HG03159 (cell line): Measurements from ENCODE around the gene PPP2R5C.
"Not testable (repeated sequence)": the region's sequence is repeated elsewhere in the genome, so short reads cannot be mapped to it uniquely, and the experiment has no call there.

Source experiments
- ATAC-seq: cut with Tn5 transposase; IDR thresholded peaks from one replicate; pipeline ENCODE4 v1.9.1; 2021; ENCODE audit warnings: mild to moderate bottlenecking, moderate library complexity; ENCODE audit not compliant: unreplicated experiment

The PPP2R5C gene

DNA sequence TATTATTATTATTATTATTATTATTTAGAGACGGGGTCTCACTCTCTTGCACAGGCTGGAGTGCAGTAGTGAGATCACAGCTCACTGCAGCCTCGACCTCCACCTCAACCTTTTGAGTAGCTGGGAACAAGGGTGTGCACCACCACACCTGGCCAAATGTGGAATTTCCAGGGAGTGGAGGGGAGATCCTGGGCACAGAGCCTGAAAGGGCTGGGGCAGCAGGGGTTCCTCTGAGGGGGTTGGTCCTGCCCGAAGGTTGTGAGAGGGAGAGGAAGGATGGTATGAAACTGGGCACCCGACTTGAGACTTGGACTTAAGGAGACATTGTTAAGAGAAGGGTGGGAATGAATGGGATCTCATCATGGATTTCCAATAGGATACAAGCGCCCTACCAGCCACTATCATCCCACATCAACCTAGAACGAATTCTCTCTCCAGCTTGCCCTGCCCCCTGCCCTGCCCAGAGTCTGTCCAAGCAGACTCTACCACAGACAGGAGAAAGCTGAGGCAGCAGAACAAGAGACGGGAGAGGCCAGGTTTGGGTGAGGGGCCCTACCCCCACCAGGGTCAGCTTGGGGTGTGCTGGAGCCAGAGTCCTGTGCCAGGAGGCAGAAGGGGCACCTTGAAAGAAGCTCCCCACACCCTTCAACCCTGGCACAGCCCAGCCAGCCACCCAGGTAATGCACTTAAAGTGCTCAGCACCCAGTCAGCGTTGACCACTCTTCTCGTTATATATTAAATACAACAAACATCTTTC is 200.4 kb downstream of the PPP2R5C start:
- no peak for ATAC-seq

DNA sequence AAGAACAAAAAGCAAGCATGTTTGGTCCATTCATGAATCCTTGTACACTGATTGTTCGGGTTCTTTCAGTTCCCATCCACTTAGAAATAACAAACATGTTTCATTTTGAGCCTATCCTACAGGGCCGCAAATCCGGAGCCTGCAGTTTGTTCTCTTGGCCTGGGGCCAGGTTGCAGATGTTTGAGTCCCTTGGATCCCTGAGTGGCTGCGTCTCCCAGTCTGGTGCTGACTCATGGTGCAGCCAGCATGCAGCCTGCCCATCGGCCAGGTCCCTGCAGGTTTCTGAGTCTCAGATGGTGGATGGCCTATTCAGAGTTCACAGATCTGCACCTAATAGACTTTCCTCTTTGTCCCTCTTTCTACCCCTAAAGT is 201.0 kb downstream of the PPP2R5C start:
- no peak for ATAC-seq

DNA sequence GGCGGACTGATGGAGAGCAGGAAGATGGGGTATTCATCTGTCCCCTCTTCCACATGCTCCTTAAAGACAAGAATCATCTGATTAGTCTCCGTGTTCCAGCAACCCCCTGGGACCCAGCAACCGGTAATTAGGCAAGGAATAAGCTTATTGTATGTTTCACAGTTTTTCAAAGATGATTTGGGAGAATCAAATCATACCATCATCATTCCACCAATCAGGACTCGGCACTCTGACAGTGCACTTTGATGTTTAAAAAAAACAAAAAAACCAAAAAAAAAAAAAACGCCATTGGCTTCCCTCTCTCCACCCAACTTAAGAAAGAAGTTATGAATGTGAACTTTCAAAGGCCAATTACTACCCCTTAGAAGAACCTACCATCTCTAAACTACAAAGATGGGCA is 201.5 kb downstream of the PPP2R5C start:
- no peak for ATAC-seq

DNA sequence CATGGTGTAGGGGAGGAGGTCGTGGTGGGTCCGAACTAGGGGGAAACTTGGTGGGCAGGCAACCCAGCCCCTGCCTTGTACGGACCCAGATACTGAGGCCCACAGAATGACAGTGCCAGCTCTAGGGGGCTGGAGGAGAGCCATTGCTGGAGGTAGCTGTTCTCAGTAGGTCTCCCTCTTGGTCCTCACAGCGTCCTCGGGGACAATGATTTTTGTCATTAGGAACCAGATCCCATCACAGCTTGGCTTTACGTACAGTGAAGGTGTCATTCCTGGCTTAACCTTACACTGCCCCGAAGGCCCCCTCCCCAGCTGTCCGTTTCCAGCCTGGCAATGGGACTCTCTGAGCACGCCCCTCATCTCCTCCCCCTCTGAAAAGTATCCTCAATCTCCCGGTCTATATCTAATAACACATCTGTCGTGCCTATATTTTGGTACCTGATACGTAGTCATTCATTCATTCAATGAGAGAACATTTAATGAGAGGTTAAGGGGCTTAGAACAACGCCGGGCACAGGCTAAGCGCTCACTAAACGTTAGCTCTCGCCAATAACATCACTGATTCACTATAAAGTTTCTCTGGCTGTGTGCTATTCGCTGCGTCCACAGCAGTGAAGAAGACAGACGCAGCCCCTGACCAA is 202.3 kb downstream of the PPP2R5C start:
- ATAC-seq = no peak

DNA sequence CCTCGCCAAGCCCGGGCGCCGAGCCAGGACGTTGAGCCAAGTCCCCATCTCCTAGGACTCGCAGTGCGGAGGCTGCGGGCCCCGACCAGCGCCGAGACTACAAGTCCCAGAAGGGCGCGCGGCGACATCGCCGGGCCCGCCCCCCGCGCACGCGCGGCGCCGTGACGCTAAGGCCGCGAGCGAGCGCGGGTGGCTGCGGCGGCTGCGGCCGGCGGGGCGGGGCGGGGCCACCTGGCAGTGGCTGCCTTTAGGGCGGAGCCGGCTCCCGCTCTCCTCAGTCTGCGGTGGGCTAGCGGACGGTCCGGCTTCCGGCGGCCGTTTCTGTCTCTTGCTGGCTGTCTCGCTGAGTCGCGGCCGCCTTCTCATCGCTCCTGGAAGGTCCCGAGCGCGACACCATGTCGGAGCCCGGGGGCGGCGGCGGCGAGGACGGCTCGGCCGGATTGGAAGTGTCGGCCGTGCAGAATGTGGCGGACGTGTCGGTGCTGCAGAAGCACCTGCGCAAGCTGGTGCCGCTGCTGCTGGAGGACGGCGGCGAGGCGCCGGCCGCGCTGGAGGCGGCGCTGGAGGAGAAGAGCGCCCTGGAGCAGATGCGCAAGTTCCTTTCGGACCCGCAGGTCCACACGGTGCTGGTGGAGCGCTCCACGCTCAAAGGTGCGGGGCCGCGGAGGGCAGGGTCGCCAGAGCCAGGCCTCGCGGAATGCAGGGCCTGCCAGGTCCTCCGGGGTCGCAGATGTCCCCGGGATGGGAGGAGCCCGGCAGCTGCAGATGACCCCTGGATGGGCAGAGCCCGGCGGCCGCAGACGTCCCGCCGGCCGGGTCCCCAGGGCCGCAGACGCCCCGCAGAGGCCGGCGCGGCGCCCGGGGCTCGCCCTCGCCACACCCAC is 203.0 kb downstream of the PPP2R5C start, which contains the start of gene DYNC1H1:
DYNC1H1 (plus strand) TSS at position 277 of the 884 bp plus-strand sequence; CDS start at position 396, 119 bp downstream.
- ATAC-seq = peak; percentile 81

DNA sequence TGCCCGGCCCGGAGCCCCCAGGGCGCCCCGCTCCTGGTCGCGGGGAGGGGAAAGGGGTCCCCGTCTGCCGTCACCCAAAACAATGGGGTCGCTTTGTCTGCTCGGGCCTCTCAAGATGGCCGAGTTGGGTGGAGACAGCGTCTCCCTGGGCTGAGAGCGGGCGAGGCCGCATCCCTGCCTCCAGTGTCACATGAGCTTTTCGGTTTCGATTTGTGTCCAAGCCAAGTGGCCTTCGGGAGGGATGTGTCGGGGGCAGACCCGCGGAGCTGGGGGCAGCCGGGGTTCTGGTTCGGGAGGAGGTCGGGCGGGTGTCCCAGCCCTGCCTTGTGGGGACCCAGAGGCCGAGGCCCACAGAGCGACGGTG is 203.7 kb downstream of the PPP2R5C start:
- ATAC-seq = peak; percentile 37

DNA sequence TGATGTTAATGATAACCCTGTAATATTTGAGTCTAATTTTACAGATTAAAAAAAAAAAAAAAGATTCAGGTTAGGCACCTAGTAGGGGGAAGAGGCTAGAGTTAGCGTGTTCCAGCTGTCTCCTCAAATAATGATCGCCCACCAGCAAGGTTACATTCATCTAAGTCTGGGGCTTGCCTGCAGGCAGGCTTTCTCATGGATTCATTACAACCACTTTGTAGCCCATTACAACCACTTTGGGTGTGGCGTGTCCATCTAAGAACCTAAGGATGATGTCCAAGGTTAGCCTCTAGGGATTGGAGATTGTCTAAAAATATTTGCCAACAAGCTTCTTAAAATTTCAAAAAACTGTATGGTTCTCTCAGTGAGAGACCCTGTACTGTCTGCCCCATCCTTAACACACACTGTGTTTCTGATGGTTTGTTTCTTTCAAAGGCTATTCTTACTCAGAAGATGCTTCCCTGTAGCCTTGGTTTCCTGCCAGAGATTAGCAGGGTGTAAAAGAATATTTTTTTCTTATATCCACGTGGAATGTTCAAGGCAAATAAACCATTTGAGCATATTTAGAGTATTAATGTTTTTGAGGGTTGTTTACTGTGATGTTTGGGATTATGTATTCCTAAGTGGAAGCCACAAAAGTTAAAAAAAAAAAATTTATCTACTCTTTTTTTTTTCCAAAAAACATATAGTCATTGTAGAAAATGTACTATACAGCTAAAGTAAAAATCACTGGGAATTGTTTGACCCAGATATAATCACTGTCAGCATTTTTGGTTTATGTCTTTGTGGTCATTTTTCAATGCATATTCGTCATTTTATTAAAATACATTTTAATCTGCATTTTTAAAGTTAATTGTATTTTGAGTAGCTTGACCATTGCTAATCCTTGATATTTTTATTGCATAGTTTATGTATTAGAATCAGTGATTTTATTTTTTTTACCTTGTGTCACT is 204.5 kb downstream of the PPP2R5C start:
- no peak for ATAC-seq

DNA sequence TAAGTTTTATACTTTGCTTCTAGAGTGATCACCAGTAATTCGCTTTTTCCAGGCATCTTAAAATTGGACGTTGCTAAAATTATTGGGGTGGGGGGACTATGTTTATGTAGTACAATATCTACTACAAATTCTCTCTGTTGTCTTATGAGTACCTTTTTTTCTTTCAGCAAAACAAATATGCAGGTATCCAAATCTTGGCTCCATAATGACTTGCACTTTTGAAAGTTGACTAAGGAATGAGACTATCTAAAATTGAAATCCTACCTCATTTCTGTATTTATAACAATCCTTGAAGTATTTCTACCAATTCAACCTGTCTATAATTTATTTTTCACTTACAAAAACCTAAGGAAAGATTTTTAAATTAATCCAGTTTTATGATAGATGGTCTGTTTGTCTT is 205.2 kb downstream of the PPP2R5C start:
- no peak for ATAC-seq

DNA sequence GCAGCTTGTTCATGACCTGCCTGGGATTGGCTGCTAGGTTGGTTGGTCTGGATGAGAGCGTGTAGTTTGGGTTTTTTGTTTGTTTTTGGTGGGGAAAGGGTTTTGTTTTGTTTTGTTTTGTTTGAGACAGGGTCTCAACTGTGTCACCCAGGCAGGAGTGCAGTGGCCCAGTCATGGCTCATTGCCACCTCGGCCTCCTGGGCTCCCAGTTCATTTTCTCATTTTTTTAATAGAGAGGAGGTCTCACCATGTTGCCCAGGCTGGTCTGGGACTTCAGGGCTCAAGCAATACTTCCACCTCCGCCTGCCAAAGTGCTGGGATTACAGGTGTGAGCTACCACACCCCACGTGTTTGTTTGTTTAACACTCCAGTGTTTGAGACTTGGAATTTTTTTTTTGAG is 206.7 kb downstream of the PPP2R5C start:
- ATAC-seq = no peak

DNA sequence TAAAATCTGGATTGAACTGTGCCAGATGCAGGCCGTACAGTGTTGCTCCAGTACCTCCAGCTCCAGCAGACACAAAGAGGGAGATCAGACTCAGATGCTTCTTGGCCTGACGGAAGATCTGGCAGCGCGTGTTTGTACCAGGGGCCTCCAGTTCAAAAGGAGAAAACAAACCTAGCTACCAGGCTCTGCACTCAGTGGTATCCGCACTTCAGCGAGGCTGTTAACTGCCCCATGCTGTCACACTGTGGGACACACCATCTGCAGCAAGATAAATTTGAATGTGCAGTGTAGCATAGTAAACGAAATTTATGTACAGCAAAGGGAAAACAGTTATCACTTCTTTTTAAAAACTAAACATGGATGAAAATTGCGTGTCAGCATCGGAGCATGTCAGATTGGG is 208.0 kb downstream of the PPP2R5C start:
- no peak for ATAC-seq

DNA sequence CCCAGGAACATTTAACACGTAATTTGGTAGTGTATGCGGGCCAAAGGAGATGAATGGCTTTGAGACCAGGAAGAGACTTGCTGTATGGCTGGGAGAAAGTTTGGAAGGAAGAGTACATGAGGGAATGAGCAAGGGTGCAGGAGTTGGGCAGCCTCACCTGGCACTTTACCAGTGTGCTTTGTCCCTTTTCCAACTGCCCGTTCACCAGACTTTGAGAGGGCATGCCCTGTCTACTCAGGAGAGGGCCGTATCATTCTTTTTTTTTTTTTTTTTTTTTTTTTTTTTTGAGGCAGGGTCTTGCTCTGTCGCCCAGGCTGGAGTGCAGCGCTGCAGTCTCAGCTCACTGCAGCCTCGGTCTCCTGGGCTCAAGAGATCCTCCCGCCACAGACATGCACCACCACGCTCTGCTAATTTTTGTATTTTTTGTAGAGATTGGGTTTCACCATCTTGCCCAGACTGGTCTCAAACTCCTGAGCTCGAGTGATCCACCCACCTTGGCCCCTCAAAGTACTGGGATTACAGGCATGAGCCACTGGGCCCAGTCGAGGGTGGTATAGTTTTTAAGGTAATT is 209.4 kb downstream of the PPP2R5C start:
- ATAC-seq = no peak

DNA sequence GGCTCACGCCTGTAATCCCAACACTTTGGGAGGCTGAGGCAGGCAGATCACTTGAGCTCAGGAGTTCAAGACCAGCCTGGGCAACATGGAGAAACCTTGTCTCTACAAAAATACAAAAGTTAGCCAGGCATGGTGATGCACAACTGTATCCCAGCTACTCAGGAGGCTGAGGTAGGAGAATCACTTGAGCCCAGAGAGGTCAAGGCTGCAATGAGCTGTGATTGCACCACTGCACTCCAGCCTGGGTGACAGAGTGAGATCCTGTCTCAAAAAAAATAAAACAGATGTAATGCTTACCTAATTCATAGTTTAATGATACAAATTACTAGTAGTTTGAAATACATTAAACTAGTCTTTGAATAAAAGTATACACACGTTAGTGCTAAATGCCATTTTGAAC is 209.9 kb downstream of the PPP2R5C start:
- ATAC-seq = not testable (repeated sequence)

DNA sequence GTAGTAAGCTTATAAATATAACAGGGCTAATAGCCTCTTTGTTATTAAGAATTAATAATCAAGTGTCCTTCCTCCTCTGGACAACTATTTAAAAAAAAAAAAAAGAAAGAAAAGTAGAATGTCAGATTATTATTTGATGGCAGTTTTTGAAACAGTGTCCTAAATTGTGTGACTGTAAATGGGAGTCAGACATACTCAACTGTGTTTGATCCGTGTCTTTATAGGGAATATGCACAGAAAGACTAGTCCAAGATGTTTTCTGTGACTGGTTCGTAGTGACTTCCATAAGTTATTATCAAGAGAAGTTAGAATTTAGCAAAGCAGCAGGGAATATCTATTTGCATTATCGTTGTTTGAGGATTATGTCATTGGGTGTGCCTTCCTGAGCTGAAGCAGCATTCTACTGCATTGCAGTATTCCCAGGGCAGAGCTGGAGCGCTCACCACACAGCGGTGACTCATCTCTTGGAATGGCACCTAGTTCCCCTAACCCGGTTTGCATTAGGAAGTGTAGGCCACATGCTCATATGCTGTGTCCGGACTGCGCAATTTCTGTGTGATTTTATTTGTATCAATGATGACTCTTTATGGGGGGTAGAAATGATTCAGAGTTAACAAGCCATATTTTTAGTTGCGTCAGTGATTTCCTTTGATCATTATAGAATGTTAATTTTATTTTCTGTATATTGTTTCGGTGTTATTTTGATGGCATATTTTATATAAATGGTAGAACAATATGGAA is 210.8 kb downstream of the PPP2R5C start:
- ATAC-seq = no peak

DNA sequence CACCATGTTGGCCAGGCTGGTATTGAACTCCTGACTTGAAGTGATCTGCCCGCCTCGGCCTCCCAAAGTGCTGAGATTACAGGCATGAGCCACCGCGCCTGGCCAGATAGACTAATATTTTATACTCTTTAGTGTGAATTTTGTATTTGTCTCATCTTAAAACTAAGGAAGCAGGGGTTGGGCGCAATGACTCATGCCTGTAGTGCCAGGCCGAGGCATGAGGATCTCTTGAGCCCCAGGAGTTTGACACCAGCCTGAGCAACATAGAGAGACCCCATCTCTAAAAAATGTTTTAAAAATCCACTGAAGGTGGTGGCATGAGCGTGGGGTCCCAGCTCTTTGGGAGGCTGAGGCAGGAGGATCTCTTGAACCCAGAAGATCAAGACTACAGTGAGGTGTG is 211.8 kb downstream of the PPP2R5C start:
- no peak for ATAC-seq

DNA sequence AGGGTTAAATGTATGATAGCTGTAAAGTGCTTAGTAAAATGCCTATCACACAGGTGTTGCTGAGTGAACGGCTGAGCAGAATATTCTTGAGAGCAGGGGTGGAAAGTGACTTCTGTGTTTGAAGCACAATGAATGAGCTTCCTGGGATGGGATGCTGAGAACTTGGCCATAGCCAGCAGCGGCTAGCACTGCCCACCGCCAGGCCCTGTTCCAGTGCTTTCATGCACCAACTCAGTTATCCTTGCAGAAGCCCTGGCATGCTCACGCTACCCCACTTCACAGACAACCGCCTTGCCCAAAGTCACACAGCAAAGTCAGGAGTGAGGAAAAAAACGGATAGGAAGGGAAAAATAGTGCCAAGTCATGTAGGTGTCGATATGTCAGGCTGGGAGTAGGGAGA is 213.7 kb downstream of the PPP2R5C start:
- no peak for ATAC-seq
